ENCODE results near the gene XRCC1. TPM values are rescaled to one million over a fixed set of nuclear protein-coding genes. Genes with fewer than 3 reads are reported as not detected.

The XRCC1 gene
- total and polyA plus RNA-seq, 10 of the 15 experiments (the other 5 are each of a cell fraction or from before 2014, with no cell fraction given), result 2.0 to 51.1 (median 33.7) TPM

GRCh38 chr19:43589277-43589676 is 13.9 kb upstream of the XRCC1 start:
- Histone ChIP-seq H3K27ac (ENCODE audit: control insufficient read depth, insufficient read depth) (no peak overlapping the region), H3K79me2 (ENCODE audit: control insufficient read depth, insufficient read depth, low read length) (no peaks in the 10 kb centered on the region; the same call in 1 of the 2 replicates), H3K9ac (ENCODE audit: control insufficient read depth, insufficient read depth, low read length) (no peak overlapping the region), H4K20me1 (ENCODE audit: control insufficient read depth, insufficient read depth) (no peaks in the 10 kb centered on the region), H3K4me2 (ENCODE audit: control insufficient read depth, insufficient read depth) (no peak overlapping the region), H3K9me3 (replicated peaks; ENCODE audit: control insufficient read depth, insufficient read depth, low read length) (no peaks in the 10 kb centered on the region), H2AFZ (ENCODE audit: control insufficient read depth, low read depth, low read length) (no peak overlapping the region), H3K4me3 (no peak overlapping the region), H3K4me1 (ENCODE audit: control insufficient read depth, insufficient read depth, low read length) (no peaks in the 10 kb centered on the region), H3K36me3 (ENCODE audit: control insufficient read depth in 2 of 2, insufficient read depth in 2 of 2, low read length in 1 of 2) (peaks cover 3 to 6% of the 10 kb centered on the region in 2 experiments; a peak in 3 of 4 replicates), H3K27me3 (replicated peaks in 1 of 2; ENCODE audit: control insufficient read depth in 2 of 2, insufficient read depth in 2 of 2, low read length in 1 of 2) (no peaks in the 10 kb centered on the region)
- ATAC-seq, result no peak
- ChIA-PET RAD21 (ENCODE audit: unreplicated experiment) (no interaction called here), CTCF (interaction anchor here (0.8 to 1.1 kb wide), 2 partner anchors 34 to 142 kb away, joined by 3 to 6 read pairs; no protein-coding TSS in a partner anchor), POLR2A (no interaction called here), SMC1A (ENCODE audit: uncharacterized antibody, unreplicated experiment) (interaction anchor here (1.9 kb wide), 1 partner anchor 34 kb away, joined by 10 read pairs; no protein-coding TSS in a partner anchor)
- BruUV-seq (replicated peaks), result no TSS peak
- WGBS (ENCODE audit: insufficient coverage, insufficient replicate concordance, low lambda C conversion rate, missing lambda C conversion rate), result 98% methylated on average over 5 of the region's 5 CpGs
- in situ Hi-C loops (cut with MboI) (no loop called here), intact Hi-C loops (cut with micrococcal nuclease; ENCODE audit: unreplicated experiment) (no loop called here)
- DNase-seq (ENCODE audit: low read depth, low spot score), result no peak
- no peak for FAIRE-seq
- no peak for TF ChIP-seq PAX8 (IDR thresholded peaks at IDR 0.05)
- no peak for TF ChIP-seq RELB (IDR thresholded peaks at IDR 0.05; ENCODE audit: low read depth)
- no peak for TF ChIP-seq ZNF687 (IDR thresholded peaks at IDR 0.05)
- no peak for TF ChIP-seq SUZ12 (IDR thresholded peaks at IDR 0.05; ENCODE audit: unreplicated experiment)
- TF ChIP-seq YBX1 (IDR thresholded peaks at IDR 0.05), result no peak
- no peak for TF ChIP-seq ELK1 (IDR thresholded peaks at IDR 0.05; ENCODE audit: low read depth, low read length)
- no peak for TF ChIP-seq ZNF207 (IDR thresholded peaks at IDR 0.05; ENCODE audit: borderline replicate concordance)
- TF ChIP-seq IRF3 (IDR thresholded peaks at IDR 0.05), result no peak
- no peak for TF ChIP-seq MEF2A (IDR thresholded peaks at IDR 0.05; ENCODE audit: insufficient read depth, low read depth, low read length)
- TF ChIP-seq RB1 (IDR thresholded peaks at IDR 0.05; ENCODE audit: borderline replicate concordance), result no peak
- TF ChIP-seq MEF2B (IDR thresholded peaks at IDR 0.05; ENCODE audit: partially characterized antibody, poor library complexity, severe bottlenecking), result no peak
- no peak for TF ChIP-seq ATF7 (IDR thresholded peaks at IDR 0.05; ENCODE audit: low read depth)
- TF ChIP-seq BCL11A (IDR thresholded peaks at IDR 0.05; ENCODE audit: low read depth, low read length), result no peak
- no peak for TF ChIP-seq STAT3 (IDR thresholded peaks at IDR 0.05; ENCODE audit: low read depth, low read length)
- TF ChIP-seq BACH1 (IDR thresholded peaks at IDR 0.05; ENCODE audit: borderline replicate concordance), result no peak
- TF ChIP-seq FOXK2 (IDR thresholded peaks at IDR 0.05), result no peak

All from GM12878 (cell line).